ENCODE data around the gene TEX38. TPM values are rescaled to one million over a fixed set of nuclear protein-coding genes. Genes with fewer than 3 reads are reported as not detected.

Gene TEX38
- total RNA-seq, 1 experiment from 2014 or later, result 0.17 TPM

DNA sequence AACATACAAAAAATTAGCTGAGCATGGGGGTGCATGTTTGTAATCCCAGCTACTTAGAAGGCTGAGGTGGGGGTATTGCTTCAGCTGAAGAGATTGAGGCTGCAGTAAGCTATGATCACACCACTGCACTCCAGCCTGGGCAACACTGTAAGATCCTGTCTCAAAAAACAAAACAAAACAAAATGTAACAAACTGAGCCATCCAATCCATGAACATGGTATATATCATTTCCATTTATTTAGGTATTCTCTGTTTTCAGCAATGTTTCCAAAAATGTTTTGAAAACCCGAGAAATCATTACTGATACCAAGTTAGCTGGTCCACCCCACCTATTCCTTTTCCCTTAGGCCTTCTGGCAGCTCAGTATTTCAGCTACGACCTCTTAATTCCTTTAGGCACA lies 21.9 kb upstream of the TEX38 start (continued):
- TF ChIP-seq, protein P1, sequence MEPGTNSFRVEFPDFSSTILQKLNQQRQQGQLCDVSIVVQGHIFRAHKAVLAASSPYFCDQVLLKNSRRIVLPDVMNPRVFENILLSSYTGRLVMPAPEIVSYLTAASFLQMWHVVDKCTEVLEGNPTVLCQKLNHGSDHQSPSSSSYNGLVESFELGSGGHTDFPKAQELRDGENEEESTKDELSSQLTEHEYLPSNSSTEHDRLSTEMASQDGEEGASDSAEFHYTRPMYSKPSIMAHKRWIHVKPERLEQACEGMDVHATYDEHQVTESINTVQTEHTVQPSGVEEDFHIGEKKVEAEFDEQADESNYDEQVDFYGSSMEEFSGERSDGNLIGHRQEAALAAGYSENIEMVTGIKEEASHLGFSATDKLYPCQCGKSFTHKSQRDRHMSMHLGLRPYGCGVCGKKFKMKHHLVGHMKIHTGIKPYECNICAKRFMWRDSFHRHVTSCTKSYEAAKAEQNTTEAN (CRISPR knock-in tag; IDR thresholded peaks at IDR 0.05), result no peak
- no peak for TF ChIP-seq JUN (CRISPR knock-in tag; IDR thresholded peaks at IDR 0.05)
- no peak for TF ChIP-seq ZNF138 (CRISPR knock-in tag; conservative IDR thresholded peaks at IDR 0.05)
- TF ChIP-seq, protein P2, sequence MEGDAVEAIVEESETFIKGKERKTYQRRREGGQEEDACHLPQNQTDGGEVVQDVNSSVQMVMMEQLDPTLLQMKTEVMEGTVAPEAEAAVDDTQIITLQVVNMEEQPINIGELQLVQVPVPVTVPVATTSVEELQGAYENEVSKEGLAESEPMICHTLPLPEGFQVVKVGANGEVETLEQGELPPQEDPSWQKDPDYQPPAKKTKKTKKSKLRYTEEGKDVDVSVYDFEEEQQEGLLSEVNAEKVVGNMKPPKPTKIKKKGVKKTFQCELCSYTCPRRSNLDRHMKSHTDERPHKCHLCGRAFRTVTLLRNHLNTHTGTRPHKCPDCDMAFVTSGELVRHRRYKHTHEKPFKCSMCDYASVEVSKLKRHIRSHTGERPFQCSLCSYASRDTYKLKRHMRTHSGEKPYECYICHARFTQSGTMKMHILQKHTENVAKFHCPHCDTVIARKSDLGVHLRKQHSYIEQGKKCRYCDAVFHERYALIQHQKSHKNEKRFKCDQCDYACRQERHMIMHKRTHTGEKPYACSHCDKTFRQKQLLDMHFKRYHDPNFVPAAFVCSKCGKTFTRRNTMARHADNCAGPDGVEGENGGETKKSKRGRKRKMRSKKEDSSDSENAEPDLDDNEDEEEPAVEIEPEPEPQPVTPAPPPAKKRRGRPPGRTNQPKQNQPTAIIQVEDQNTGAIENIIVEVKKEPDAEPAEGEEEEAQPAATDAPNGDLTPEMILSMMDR (IDR thresholded peaks at IDR 0.05), result no peak
- TF ChIP-seq IRF2 (CRISPR knock-in tag; IDR thresholded peaks at IDR 0.05; ENCODE audit: borderline replicate concordance, low read depth), result no peak
- TF ChIP-seq NFE2L1 (CRISPR knock-in tag; IDR thresholded peaks at IDR 0.05), result no peak
- no peak for TF ChIP-seq ZBTB21 (CRISPR knock-in tag; IDR thresholded peaks at IDR 0.05; ENCODE audit: borderline replicate concordance)
- no peak for TF ChIP-seq ZNF416 (CRISPR knock-in tag; IDR thresholded peaks at IDR 0.05)
- TF ChIP-seq, protein P3, sequence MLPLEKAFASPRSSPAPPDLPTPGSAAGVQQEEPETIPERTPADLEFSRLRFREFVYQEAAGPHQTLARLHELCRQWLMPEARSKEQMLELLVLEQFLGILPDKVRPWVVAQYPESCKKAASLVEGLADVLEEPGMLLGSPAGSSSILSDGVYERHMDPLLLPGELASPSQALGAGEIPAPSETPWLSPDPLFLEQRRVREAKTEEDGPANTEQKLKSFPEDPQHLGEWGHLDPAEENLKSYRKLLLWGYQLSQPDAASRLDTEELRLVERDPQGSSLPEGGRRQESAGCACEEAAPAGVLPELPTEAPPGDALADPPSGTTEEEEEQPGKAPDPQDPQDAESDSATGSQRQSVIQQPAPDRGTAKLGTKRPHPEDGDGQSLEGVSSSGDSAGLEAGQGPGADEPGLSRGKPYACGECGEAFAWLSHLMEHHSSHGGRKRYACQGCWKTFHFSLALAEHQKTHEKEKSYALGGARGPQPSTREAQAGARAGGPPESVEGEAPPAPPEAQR (CRISPR knock-in tag; IDR thresholded peaks at IDR 0.05), result no peak

DNA sequence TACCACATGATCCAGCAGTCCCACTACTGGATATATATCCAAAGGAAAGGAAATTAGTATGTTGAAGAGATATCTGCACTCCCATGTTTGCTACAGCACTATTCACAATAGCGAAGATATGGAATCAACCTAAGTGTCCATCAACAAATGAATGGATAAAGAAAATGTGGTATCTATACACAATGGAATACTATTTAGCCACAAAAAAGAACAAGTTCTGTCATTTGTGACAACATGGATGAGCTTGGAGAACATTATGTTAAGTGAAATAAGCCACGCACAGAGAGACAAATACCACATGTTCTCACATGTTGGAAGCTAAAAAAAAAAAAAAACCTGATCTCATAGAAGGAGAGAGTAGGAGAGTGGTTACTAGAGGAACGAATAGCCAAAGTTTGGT lies 21.2 kb upstream of the TEX38 start:
- no peaks in the 10 kb centered on the region for H3K27me3 Mint-ChIP-seq (ENCODE audit: low read depth)
- ChIA-PET CTCF (interaction anchor here (0.9 kb wide), 1 partner anchor 75 kb away, joined by 5 read pairs; no protein-coding TSS in a partner anchor), POLR2A (interaction anchor here (0.6 kb wide), 1 partner anchor 14 kb away, joined by 3 read pairs; no protein-coding TSS in a partner anchor)
- H3K9me3 Mint-ChIP-seq, result peaks cover 28% of the 10 kb centered on the region
- no peak for ATAC-seq
- H3K4me1 Mint-ChIP-seq, result no peaks in the 10 kb centered on the region
- TF ChIP-seq RORB (CRISPR knock-in tag; IDR thresholded peaks at IDR 0.05) (no peak), EMX1 (CRISPR knock-in tag; IDR thresholded peaks at IDR 0.05) (no peak), TP53 (CRISPR knock-in tag; IDR thresholded peaks at IDR 0.05) (no peak), NR2C2 (CRISPR knock-in tag; IDR thresholded peaks at IDR 0.05) (no peak)
- TF ChIP-seq, protein P4, sequence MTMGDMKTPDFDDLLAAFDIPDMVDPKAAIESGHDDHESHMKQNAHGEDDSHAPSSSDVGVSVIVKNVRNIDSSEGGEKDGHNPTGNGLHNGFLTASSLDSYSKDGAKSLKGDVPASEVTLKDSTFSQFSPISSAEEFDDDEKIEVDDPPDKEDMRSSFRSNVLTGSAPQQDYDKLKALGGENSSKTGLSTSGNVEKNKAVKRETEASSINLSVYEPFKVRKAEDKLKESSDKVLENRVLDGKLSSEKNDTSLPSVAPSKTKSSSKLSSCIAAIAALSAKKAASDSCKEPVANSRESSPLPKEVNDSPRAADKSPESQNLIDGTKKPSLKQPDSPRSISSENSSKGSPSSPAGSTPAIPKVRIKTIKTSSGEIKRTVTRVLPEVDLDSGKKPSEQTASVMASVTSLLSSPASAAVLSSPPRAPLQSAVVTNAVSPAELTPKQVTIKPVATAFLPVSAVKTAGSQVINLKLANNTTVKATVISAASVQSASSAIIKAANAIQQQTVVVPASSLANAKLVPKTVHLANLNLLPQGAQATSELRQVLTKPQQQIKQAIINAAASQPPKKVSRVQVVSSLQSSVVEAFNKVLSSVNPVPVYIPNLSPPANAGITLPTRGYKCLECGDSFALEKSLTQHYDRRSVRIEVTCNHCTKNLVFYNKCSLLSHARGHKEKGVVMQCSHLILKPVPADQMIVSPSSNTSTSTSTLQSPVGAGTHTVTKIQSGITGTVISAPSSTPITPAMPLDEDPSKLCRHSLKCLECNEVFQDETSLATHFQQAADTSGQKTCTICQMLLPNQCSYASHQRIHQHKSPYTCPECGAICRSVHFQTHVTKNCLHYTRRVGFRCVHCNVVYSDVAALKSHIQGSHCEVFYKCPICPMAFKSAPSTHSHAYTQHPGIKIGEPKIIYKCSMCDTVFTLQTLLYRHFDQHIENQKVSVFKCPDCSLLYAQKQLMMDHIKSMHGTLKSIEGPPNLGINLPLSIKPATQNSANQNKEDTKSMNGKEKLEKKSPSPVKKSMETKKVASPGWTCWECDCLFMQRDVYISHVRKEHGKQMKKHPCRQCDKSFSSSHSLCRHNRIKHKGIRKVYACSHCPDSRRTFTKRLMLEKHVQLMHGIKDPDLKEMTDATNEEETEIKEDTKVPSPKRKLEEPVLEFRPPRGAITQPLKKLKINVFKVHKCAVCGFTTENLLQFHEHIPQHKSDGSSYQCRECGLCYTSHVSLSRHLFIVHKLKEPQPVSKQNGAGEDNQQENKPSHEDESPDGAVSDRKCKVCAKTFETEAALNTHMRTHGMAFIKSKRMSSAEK (CRISPR knock-in tag; IDR thresholded peaks at IDR 0.05; ENCODE audit: borderline replicate concordance), result no peak
- TF ChIP-seq, protein P5, sequence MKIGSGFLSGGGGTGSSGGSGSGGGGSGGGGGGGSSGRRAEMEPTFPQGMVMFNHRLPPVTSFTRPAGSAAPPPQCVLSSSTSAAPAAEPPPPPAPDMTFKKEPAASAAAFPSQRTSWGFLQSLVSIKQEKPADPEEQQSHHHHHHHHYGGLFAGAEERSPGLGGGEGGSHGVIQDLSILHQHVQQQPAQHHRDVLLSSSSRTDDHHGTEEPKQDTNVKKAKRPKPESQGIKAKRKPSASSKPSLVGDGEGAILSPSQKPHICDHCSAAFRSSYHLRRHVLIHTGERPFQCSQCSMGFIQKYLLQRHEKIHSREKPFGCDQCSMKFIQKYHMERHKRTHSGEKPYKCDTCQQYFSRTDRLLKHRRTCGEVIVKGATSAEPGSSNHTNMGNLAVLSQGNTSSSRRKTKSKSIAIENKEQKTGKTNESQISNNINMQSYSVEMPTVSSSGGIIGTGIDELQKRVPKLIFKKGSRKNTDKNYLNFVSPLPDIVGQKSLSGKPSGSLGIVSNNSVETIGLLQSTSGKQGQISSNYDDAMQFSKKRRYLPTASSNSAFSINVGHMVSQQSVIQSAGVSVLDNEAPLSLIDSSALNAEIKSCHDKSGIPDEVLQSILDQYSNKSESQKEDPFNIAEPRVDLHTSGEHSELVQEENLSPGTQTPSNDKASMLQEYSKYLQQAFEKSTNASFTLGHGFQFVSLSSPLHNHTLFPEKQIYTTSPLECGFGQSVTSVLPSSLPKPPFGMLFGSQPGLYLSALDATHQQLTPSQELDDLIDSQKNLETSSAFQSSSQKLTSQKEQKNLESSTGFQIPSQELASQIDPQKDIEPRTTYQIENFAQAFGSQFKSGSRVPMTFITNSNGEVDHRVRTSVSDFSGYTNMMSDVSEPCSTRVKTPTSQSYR (CRISPR knock-in tag; IDR thresholded peaks at IDR 0.05), result no peak
- TF ChIP-seq, protein P6, sequence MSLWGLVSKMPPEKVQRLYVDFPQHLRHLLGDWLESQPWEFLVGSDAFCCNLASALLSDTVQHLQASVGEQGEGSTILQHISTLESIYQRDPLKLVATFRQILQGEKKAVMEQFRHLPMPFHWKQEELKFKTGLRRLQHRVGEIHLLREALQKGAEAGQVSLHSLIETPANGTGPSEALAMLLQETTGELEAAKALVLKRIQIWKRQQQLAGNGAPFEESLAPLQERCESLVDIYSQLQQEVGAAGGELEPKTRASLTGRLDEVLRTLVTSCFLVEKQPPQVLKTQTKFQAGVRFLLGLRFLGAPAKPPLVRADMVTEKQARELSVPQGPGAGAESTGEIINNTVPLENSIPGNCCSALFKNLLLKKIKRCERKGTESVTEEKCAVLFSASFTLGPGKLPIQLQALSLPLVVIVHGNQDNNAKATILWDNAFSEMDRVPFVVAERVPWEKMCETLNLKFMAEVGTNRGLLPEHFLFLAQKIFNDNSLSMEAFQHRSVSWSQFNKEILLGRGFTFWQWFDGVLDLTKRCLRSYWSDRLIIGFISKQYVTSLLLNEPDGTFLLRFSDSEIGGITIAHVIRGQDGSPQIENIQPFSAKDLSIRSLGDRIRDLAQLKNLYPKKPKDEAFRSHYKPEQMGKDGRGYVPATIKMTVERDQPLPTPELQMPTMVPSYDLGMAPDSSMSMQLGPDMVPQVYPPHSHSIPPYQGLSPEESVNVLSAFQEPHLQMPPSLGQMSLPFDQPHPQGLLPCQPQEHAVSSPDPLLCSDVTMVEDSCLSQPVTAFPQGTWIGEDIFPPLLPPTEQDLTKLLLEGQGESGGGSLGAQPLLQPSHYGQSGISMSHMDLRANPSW (CRISPR knock-in tag; conservative IDR thresholded peaks at IDR 0.05; ENCODE audit: low read depth), result no peak
- TF ChIP-seq, protein P7, sequence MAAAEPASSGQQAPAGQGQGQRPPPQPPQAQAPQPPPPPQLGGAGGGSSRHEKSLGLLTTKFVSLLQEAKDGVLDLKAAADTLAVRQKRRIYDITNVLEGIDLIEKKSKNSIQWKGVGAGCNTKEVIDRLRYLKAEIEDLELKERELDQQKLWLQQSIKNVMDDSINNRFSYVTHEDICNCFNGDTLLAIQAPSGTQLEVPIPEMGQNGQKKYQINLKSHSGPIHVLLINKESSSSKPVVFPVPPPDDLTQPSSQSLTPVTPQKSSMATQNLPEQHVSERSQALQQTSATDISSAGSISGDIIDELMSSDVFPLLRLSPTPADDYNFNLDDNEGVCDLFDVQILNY (CRISPR knock-in tag; IDR thresholded peaks at IDR 0.05), result no peak
- TF ChIP-seq, protein P3 (CRISPR knock-in tag; IDR thresholded peaks at IDR 0.05), result no peak
- TF ChIP-seq, protein P8, sequence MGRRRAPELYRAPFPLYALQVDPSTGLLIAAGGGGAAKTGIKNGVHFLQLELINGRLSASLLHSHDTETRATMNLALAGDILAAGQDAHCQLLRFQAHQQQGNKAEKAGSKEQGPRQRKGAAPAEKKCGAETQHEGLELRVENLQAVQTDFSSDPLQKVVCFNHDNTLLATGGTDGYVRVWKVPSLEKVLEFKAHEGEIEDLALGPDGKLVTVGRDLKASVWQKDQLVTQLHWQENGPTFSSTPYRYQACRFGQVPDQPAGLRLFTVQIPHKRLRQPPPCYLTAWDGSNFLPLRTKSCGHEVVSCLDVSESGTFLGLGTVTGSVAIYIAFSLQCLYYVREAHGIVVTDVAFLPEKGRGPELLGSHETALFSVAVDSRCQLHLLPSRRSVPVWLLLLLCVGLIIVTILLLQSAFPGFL (CRISPR knock-in tag; IDR thresholded peaks at IDR 0.05; ENCODE audit: borderline replicate concordance), result no peak
- H3K27ac Mint-ChIP-seq, result no peak overlapping the region
- peaks cover 60% of the 10 kb centered on the region for H3K36me3 Mint-ChIP-seq
- no peak for DNase-seq (ENCODE audit: low spot score)
- H3K4me3 Mint-ChIP-seq, result no peak overlapping the region

All from WTC11 (cell line).